ENCODE results near the gene EVC2. TPM values are rescaled to one million over a fixed set of nuclear protein-coding genes. Genes with fewer than 3 reads are reported as not detected.

The EVC2 gene
- total and polyA plus RNA-seq, 2 of the 13 experiments (the other 11 are each of a cell fraction or from before 2014, with no cell fraction given), result not detected

GRCh38 chr4:5717449-5718158, 9.2 kb upstream of the EVC2 start (continued):
- TF ChIP-seq ZNF180 (CRISPR knock-in tag; IDR thresholded peaks at IDR 0.05; ENCODE audit: borderline replicate concordance, low read depth) (no peak), PCBP2 (optimal IDR thresholded peaks at IDR 0.05; ENCODE audit: low read depth, low read length, poor library complexity, severe bottlenecking) (no peak), RFX5 (IDR thresholded peaks at IDR 0.05; ENCODE audit: low read depth, low read length) (no peak), ZNF430 (CRISPR knock-in tag; IDR thresholded peaks at IDR 0.05) (0 out of 2 replicates have a peak, but pooled peaks have one; percentile 18), HNRNPUL1 (IDR thresholded peaks at IDR 0.05; ENCODE audit: low read depth, low read length) (no peak), TSC22D2 (CRISPR knock-in tag; IDR thresholded peaks at IDR 0.05; ENCODE audit: borderline replicate concordance) (no peak), ZNF569 (CRISPR knock-in tag; IDR thresholded peaks at IDR 0.05; ENCODE audit: borderline replicate concordance) (no peak), DBP (CRISPR knock-in tag; IDR thresholded peaks at IDR 0.05; ENCODE audit: not compliant biosample characterization) (no peak), IRF9 (CRISPR knock-in tag; IDR thresholded peaks at IDR 0.05; ENCODE audit: borderline replicate concordance) (no peak), ZNF362 (CRISPR knock-in tag; IDR thresholded peaks at IDR 0.05; ENCODE audit: borderline replicate concordance) (0 out of 2 replicates have a peak, but pooled peaks have one; percentile 15), TBP (CRISPR knock-in tag; IDR thresholded peaks at IDR 0.05) (no peak), ZNF629 (CRISPR knock-in tag; conservative IDR thresholded peaks at IDR 0.05) (no peak), REXO4 (CRISPR knock-in tag; IDR thresholded peaks at IDR 0.05; ENCODE audit: borderline replicate concordance) (no peak), CREM (IDR thresholded peaks at IDR 0.05) (peak; percentile 35; the same call in 1 of the 2 replicates), CREM (CRISPR knock-in tag; IDR thresholded peaks at IDR 0.05) (no peak), ZNF331 (CRISPR knock-in tag; IDR thresholded peaks at IDR 0.05) (no peak), JUN (CRISPR knock-in tag; IDR thresholded peaks at IDR 0.05) (no peak), ZNF441 (CRISPR knock-in tag; IDR thresholded peaks at IDR 0.05; ENCODE audit: borderline replicate concordance) (no peak), ZBTB8A (CRISPR knock-in tag; IDR thresholded peaks at IDR 0.05; ENCODE audit: borderline replicate concordance, low read depth) (no peak), ZBTB4 (CRISPR knock-in tag; IDR thresholded peaks at IDR 0.05; ENCODE audit: borderline replicate concordance) (no peak), ETV5 (CRISPR knock-in tag; IDR thresholded peaks at IDR 0.05; ENCODE audit: borderline replicate concordance) (no peak), MATR3 (CRISPR knock-in tag; IDR thresholded peaks at IDR 0.05) (no peak), ZNF234 (CRISPR knock-in tag; conservative IDR thresholded peaks at IDR 0.05) (no peak)
